ENCODE measurements around the gene FANCC. TPM values are rescaled to one million over a fixed set of nuclear protein-coding genes. Genes with fewer than 3 reads are reported as not detected.
A peak's percentile ranks its signal among the peaks of the same experiment; 100 is the strongest.
"Not testable (repeated sequence)": the region's sequence is repeated elsewhere in the genome, so short reads cannot be mapped to it uniquely, and the experiment has no call there.

The FANCC gene
- total RNA-seq, 2 donors from 2014 or later: 15.8 to 18.1 TPM

- Mint-ChIP-seq H3K27ac (no peak overlapping the region), H3K9me3 (no peaks in the 10 kb centered on the region), H3K36me3 (no peaks in the 10 kb centered on the region)
- DNase-seq (ENCODE audit: low spot score in 2 of 2) (no peak), ATAC-seq (no peak)
These were observed 46.7 kb downstream of the FANCC start for GRCh38 chr9:95270790-95271189.

GRCh38 chr9:95269803-95270773 is 47.4 kb downstream of the FANCC start:
- not testable (repeated sequence) for H3K27ac Mint-ChIP-seq; ATAC-seq; H3K36me3 Mint-ChIP-seq; DNase-seq (ENCODE audit: low spot score in 2 of 2); H3K9me3 Mint-ChIP-seq

GRCh38 chr9:95268681-95269080 is 48.8 kb downstream of the FANCC start:
- no peaks in the 10 kb centered on the region for H3K9me3 Mint-ChIP-seq
- H3K36me3 Mint-ChIP-seq: no peaks in the 10 kb centered on the region
- ATAC-seq (no peak), DNase-seq (ENCODE audit: low spot score in 2 of 2) (no peak)
- no peak overlapping the region for H3K27ac Mint-ChIP-seq

- Mint-ChIP-seq H3K27ac (peak overlapping the region; percentile 46 to 51), H3K9me3 (no peaks in the 10 kb centered on the region), H3K36me3 (no peaks in the 10 kb centered on the region)
- DNase-seq (ENCODE audit: low spot score in 2 of 2): no peak
- peak in 1 of 2 donors; percentile 28 for ATAC-seq
These were observed 50.9 kb downstream of the FANCC start for GRCh38 chr9:95266649-95267048.

GRCh38 chr9:95265960-95266359 is 51.5 kb downstream of the FANCC start:
- no peaks in the 10 kb centered on the region for H3K36me3 Mint-ChIP-seq
- DNase-seq (ENCODE audit: low spot score in 2 of 2) (no peak), ATAC-seq (no peak)
- no peaks in the 10 kb centered on the region for H3K9me3 Mint-ChIP-seq
- no peak overlapping the region for H3K27ac Mint-ChIP-seq

- H3K36me3 Mint-ChIP-seq: no peaks in the 10 kb centered on the region
- DNase-seq (ENCODE audit: low spot score in 2 of 2) (no peak), ATAC-seq (no peak)
- no peak overlapping the region for H3K27ac Mint-ChIP-seq
- no peaks in the 10 kb centered on the region for H3K9me3 Mint-ChIP-seq
These were observed 52.4 kb downstream of the FANCC start for GRCh38 chr9:95264954-95265615.

DNA sequence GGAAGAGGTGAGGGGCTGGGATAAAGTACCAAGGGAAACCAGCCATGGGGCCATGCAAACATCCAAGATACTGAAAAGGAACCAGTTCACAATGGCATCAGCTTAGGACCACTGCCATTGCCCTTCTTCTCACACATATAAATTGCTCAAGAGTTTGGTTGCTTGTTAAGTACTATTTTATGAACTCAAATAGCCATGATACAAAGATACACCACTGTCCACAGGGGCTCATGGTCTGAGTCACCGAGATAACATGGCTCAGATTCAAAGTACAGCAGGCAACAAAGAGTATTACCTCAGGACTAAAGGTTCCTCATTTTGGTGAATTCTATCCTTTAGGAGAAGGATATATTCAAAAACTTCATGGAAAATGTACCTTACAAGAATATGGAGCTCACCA is 55.6 kb downstream of the FANCC start:
- no peak overlapping the region for H3K27ac Mint-ChIP-seq
- no peak for DNase-seq (ENCODE audit: low spot score in 2 of 2)
- no peaks in the 10 kb centered on the region for H3K9me3 Mint-ChIP-seq
- H3K36me3 Mint-ChIP-seq: no peaks in the 10 kb centered on the region
- ATAC-seq: no peak

DNA sequence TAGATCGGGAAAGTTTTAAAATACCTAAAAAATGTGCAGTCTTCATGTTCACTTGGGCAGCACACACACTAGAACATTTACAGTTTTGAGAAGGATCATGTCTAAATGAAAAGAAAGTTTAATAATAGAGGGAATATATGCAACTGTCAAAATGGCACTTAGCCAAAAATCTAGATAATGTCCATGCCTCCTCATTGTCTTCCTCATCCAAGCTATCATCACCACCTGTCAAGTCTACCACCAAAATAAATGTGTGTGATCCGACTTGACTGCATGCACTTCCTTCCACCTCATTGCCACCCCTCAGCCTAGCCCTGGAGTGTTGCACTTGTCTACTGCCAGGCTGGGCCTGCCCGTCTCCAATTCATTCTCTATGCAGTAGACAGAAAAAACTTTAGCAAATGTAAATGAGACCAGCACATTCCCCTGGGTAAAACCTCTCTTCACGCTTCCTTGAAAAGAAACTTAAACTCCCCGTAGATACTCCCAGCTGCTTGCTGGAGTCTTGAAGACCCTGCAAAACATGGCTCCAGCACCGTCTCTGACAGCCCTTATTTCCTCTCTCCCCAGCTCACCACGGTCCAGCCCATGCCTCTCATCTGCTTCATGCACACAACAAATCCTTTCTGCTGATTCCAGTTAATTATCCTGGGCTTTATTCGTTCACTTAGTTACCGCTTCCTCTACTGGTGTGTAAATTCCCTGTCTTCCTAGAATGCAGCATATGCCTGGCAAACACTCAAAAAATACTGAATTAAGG is 66.9 kb downstream of the FANCC start:
- H3K36me3 Mint-ChIP-seq: peaks cover 16 to 24% of the 10 kb centered on the region in 2 donors
- H3K27ac Mint-ChIP-seq: peak overlapping the region in 1 of 2 donors; percentile 53
- H3K9me3 Mint-ChIP-seq: no peaks in the 10 kb centered on the region
- DNase-seq (ENCODE audit: low spot score in 2 of 2) (no peak), ATAC-seq (no peak)

DNA sequence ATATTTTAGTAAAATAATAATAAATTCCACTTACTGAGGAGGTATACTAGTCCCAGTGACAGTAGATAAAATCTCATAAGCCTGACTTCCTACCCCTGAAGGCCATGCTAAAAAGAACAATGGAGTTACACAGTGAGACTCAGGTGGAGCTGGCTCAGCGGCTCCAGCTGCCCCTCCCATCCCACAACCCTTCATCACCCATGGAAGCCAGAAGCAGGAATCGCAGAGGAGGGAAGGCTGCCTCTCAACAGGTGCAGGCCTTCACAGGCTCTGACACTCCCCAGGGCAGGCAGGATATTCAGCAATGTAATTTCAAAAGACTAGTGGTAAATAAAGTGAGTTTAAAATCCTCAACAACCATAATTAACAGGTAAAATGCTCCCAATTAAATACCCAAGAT is 67.5 kb downstream of the FANCC start:
- ATAC-seq (no peak), DNase-seq (ENCODE audit: low spot score in 2 of 2) (no peak)
- Mint-ChIP-seq H3K27ac (no peak overlapping the region), H3K9me3 (no peaks in the 10 kb centered on the region), H3K36me3 (peaks cover 11 to 19% of the 10 kb centered on the region in 2 donors)

DNA sequence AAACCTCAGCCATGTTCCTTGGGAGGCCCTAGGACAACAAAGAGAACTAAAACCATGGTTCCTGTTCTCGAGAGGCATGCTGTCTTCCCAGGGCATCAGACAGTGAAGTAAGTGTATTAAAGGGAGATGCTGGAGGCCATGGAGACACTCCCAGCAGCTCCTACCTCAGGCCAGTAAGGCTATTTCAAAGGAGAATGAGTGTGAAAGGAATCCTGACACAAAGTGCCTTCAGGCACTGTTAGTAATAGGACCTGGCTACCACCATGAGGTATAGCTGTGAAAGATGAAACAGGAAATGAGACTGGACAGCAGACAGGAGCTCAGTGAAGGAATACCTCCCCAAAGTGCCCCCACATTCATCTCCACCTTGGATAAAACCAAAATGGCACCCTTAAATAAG is 71.0 kb downstream of the FANCC start:
- Mint-ChIP-seq H3K36me3 (peaks cover 11 to 19% of the 10 kb centered on the region in 2 donors), H3K27ac (no peak overlapping the region), H3K9me3 (no peaks in the 10 kb centered on the region)
- DNase-seq (ENCODE audit: low spot score in 2 of 2) (no peak), ATAC-seq (no peak)

DNA sequence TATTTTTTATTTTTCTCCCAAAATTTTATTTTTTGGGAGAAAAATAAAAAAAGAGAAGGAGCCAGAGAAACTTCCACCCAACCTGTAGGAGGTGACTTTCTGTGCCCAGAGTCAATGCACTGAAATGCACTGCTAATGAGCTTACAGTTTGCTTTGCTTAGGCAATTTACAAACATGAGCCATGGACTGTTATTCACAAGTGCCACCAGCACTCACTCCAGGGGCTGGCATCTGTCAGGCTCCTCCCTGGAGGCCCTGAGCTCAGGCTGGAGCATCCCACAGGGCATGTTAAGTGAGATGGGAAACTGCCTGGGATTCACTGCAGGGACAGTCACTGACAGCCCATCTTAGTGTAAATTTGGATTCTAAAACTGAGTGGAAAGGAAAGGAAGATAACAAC is 74.9 kb downstream of the FANCC start:
- Mint-ChIP-seq H3K9me3 (no peaks in the 10 kb centered on the region), H3K36me3 (peaks cover 11 to 19% of the 10 kb centered on the region in 2 donors), H3K27ac (no peak overlapping the region)
- ATAC-seq (no peak), DNase-seq (ENCODE audit: low spot score in 2 of 2) (no peak)

DNA sequence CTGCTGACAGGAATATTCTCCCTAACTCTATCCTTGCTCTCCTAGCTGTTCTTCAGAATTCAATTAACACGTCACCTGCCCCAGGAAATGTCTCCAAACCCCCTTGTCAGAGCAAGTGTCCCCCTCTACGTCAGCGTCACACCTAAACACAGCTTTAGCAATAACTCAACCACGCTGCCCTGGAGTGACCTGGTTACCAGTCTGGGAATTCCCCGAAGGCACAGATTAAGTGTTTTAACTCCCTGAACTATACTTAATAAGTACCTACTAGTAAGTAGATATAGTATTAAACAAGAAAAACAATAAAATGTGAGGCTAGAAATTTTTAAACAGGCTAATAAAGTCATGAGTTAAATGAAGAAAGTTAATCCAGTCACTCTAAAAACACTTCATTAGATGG is 78.4 kb downstream of the FANCC start:
- ATAC-seq (no peak), DNase-seq (ENCODE audit: low spot score in 2 of 2) (no peak)
- H3K36me3 Mint-ChIP-seq: no peaks in the 10 kb centered on the region
- H3K9me3 Mint-ChIP-seq: no peaks in the 10 kb centered on the region
- H3K27ac Mint-ChIP-seq: peak overlapping the region in 1 of 2 donors; percentile 53

GRCh38 chr9:95237336-95237735 is 80.2 kb downstream of the FANCC start:
- H3K36me3 Mint-ChIP-seq: peaks cover 5 to 6% of the 10 kb centered on the region in 2 donors
- ATAC-seq (no peak), DNase-seq (ENCODE audit: low spot score in 2 of 2) (no peak)
- peaks cover 0 to 3% of the 10 kb centered on the region in 2 donors for H3K9me3 Mint-ChIP-seq
- no peak overlapping the region for H3K27ac Mint-ChIP-seq

GRCh38 chr9:95230046-95230445 is 87.5 kb downstream of the FANCC start:
- H3K27ac Mint-ChIP-seq: no peak overlapping the region
- DNase-seq (ENCODE audit: low spot score in 2 of 2): no peak
- peaks cover 3% of the 10 kb centered on the region in 2 donors for H3K9me3 Mint-ChIP-seq
- H3K36me3 Mint-ChIP-seq: peaks cover 17 to 29% of the 10 kb centered on the region in 2 donors
- no peak for ATAC-seq

GRCh38 chr9:95229230-95229915 is 88.1 kb downstream of the FANCC start:
- Mint-ChIP-seq H3K9me3 (peaks cover 3% of the 10 kb centered on the region in 2 donors), H3K27ac (no peak overlapping the region), H3K36me3 (peaks cover 17 to 29% of the 10 kb centered on the region in 2 donors)
- DNase-seq (ENCODE audit: low spot score in 2 of 2) (no peak), ATAC-seq (no peak)

DNA sequence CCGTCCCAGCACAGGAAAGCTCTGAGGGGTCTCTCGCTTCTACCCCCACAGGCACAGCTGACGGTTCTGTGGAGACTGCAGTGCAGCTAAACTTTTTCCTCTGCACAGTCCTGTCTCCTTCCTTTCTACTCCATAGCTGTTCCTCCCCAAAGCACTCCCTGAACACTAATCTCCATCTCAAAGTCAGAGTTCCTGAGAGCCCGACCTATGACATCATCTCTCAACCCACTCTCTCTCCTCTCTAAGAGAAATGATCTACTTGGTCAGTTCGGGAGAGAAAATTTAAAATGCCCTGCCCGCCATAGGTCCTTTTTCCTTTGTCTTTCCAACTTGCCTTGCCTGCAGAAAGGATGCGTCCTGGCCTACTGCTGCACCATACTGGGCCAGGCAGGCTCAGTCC is 90.6 kb downstream of the FANCC start:
- no peak overlapping the region for H3K27ac Mint-ChIP-seq
- peaks cover 11 to 23% of the 10 kb centered on the region in 2 donors for H3K36me3 Mint-ChIP-seq
- H3K9me3 Mint-ChIP-seq: peaks cover 0 to 3% of the 10 kb centered on the region in 2 donors
- DNase-seq (ENCODE audit: low spot score in 2 of 2) (no peak), ATAC-seq (no peak)

All from activated naive CD4-positive, alpha-beta T cell treated with anti-CD3 and anti-CD28 coated beads, Interleukin-2, amount 50 U/mL, for 72 hours (primary cell).